Measurements from ENCODE around the gene ZFTA.

ZFTA gene

GRCh38 chr11:63762654-63763495 is 5.7 kb downstream of the ZFTA start:
- H3K4me3 ChIP-seq (ENCODE audit: low read length) = no peak overlapping the region
- DNase-seq (ENCODE audit: low read depth) = no peak

GRCh38 chr11:63761931-63762653 is 6.5 kb downstream of the ZFTA start:
- H3K4me3 ChIP-seq (ENCODE audit: low read length) = no peak overlapping the region
- no peak for TF ChIP-seq CTCF (conservative IDR thresholded peaks at IDR 0.05; ENCODE audit: low read length)

More at GRCh38 chr11:63762654-63763495, 5.7 kb downstream of the ZFTA start:
- TF ChIP-seq CTCF (conservative IDR thresholded peaks at IDR 0.05; ENCODE audit: low read length) = no peak

GRCh38 chr11:63761188-63761587 is 7.4 kb downstream of the ZFTA start:
- H3K4me3 ChIP-seq (ENCODE audit: low read length) = no peak overlapping the region
- TF ChIP-seq CTCF (conservative IDR thresholded peaks at IDR 0.05; ENCODE audit: low read length) = no peak

More at GRCh38 chr11:63761931-63762653, 6.5 kb downstream of the ZFTA start:
- DNase-seq (ENCODE audit: low read depth) = no peak

GRCh38 chr11:63760487-63761079 is 8.0 kb downstream of the ZFTA start:
- DNase-seq (ENCODE audit: low read depth) = no peak
- no peak for TF ChIP-seq CTCF (conservative IDR thresholded peaks at IDR 0.05; ENCODE audit: low read length)
- H3K4me3 ChIP-seq (ENCODE audit: low read length) = no peak overlapping the region

More at GRCh38 chr11:63761188-63761587, 7.4 kb downstream of the ZFTA start:
- DNase-seq (ENCODE audit: low read depth) = no peak

- DNase-seq (ENCODE audit: low read depth) = no peak
- no peak overlapping the region for H3K4me3 ChIP-seq (ENCODE audit: low read length)
- no peak for TF ChIP-seq CTCF (conservative IDR thresholded peaks at IDR 0.05; ENCODE audit: low read length)
Observed at GRCh38 chr11:63756919-63757761, 11.4 kb downstream of the ZFTA start.

GRCh38 chr11:63749624-63750023 is 19.0 kb downstream of the ZFTA start:
- no peak overlapping the region for H3K4me3 ChIP-seq (ENCODE audit: low read length)
- no peak for DNase-seq (ENCODE audit: low read depth)
- no peak for TF ChIP-seq CTCF (conservative IDR thresholded peaks at IDR 0.05; ENCODE audit: low read length)
